Neural progenitor cell (in vitro differentiated cells): ENCODE results near the gene CYP1A2. TPM values are rescaled to one million over a fixed set of nuclear protein-coding genes. Genes with fewer than 3 reads are reported as not detected.

Experiments
- DNase-seq: peaks from one replicate; pipeline ENCODE4 v3.0.0-alpha.2; 2016; ENCODE audit warnings: low spot score
- H2AFZ ChIP-seq: fragments of 200-600 bp; sonication (generic); replicated peaks from 2 replicates; pipeline ENCODE4 v1.6.1; 2016; ENCODE audit warnings: antibody characterized with exemption
- H3F3A ChIP-seq: fragments of 200-600 bp; sonication (generic); 2 replicates; pipeline ENCODE4 v1.6.1; 2016; ENCODE audit warnings: antibody characterized with exemption, low read depth
- H3K27ac ChIP-seq: fragments of 200-600 bp; sonication (generic); 2 replicates; pipeline ENCODE4 v1.5.1; 2016; ENCODE audit warnings: mild to moderate bottlenecking
- H3K27me3 ChIP-seq: fragments of 200-600 bp; sonication (generic); 2 replicates; pipeline ENCODE4 v1.6.1; 2016; ENCODE audit warnings: mild to moderate bottlenecking, moderate library complexity
- H3K36me3 ChIP-seq: fragments of 200-600 bp; sonication (generic); 2 replicates; pipeline ENCODE4 v1.5.1; 2016
- H3K4me1 ChIP-seq: fragments of 200-600 bp; sonication (generic); 2 replicates; pipeline ENCODE4 v1.6.1; 2016; ENCODE audit warnings: mixed run types
- H3K4me2 ChIP-seq: fragments of 200-600 bp; sonication (generic); 2 replicates; pipeline ENCODE4 v1.6.1; 2016
- H3K4me3 ChIP-seq: fragments of 200-600 bp; sonication (generic); 2 replicates; pipeline ENCODE4 v1.5.1; 2016
- H3K79me2 ChIP-seq: fragments of 200-600 bp; sonication (generic); 2 replicates; pipeline ENCODE4 v1.6.1; 2016; ENCODE audit warnings: low read depth
- H3K9ac ChIP-seq: fragments of 200-600 bp; sonication (generic); 2 replicates; pipeline ENCODE4 v1.6.1; 2016
- H3K9me3 ChIP-seq: fragments of 200-600 bp; sonication (generic); 2 replicates; pipeline ENCODE4 v1.5.1; 2016; ENCODE audit warnings: low read depth
- H4K20me1 ChIP-seq: fragments of 200-600 bp; sonication (generic); 2 replicates; pipeline ENCODE4 v1.6.1; 2016; ENCODE audit warnings: low read depth
- H3K27ac Mint-ChIP-seq: 3 replicates; pipeline ENCODE4 v1.8.0; 2021; ENCODE audit warnings: mixed read lengths
- H3K27me3 Mint-ChIP-seq: 2 replicates; pipeline ENCODE4 v1.8.0; 2022; ENCODE audit warnings: low read depth, mild to moderate bottlenecking, inconsistent platforms, moderate library complexity, mixed read lengths; ENCODE audit not compliant: insufficient read depth
- H3K36me3 Mint-ChIP-seq: 3 replicates; pipeline ENCODE4 v1.8.0; 2021; ENCODE audit warnings: mixed read lengths
- H3K4me1 Mint-ChIP-seq: 3 replicates; pipeline ENCODE4 v1.8.0; 2021; ENCODE audit warnings: mixed read lengths
- H3K4me3 Mint-ChIP-seq: 3 replicates; pipeline ENCODE4 v1.8.0; 2021; ENCODE audit warnings: mild to moderate bottlenecking, moderate library complexity, mixed read lengths
- H3K9me3 Mint-ChIP-seq: 3 replicates; pipeline ENCODE4 v1.8.0; 2020; ENCODE audit warnings: mixed read lengths
- CTCF ChIP-seq: fragments of 200-600 bp; sonication (generic); IDR thresholded peaks from 2 replicates; pipeline ENCODE4 v1.5.1; 2017; ENCODE audit warnings: antibody characterized with exemption, mild to moderate bottlenecking
- EZH2 ChIP-seq: fragments of 200-600 bp; sonication (generic); IDR thresholded peaks from 2 replicates; pipeline ENCODE4 v1.6.1; 2017; ENCODE audit warnings: antibody characterized with exemption, mild to moderate bottlenecking, moderate library complexity
- EZH2phosphoT487 ChIP-seq: fragments of 200-600 bp; sonication (generic); IDR thresholded peaks from 2 replicates; pipeline ENCODE4 v1.6.1; 2017; ENCODE audit warnings: antibody characterized with exemption
- total RNA-seq: library from RNA; depleted of rRNA; stranded (reverse); fragments of >200 nt; gene quantifications from 2 replicates; pipeline ENCODE4 v1.2.3, GENCODE V29; 2015; ENCODE audit warnings: low replicate concordance

Gene CYP1A2
- total RNA-seq, 1 donor from 2014 or later, result not detected

GRCh38 chr15:74754593-74755215, 6.1 kb downstream of the CYP1A2 start:
- no peak overlapping the region for H3K9ac ChIP-seq
- no peak for DNase-seq

GRCh38 chr15:74758736-74759135, 10.1 kb downstream of the CYP1A2 start:
- Histone ChIP-seq H3K4me2 (no peak overlapping the region), H3K9ac (no peak overlapping the region), H3K27ac (no peak overlapping the region), H3K4me1 (no peaks in the 10 kb centered on the region), H3K36me3 (no peaks in the 10 kb centered on the region), H3K4me3 (no peak overlapping the region), H3F3A (peaks cover 23% of the 10 kb centered on the region), H3K9me3 (no peaks in the 10 kb centered on the region), H4K20me1 (no peaks in the 10 kb centered on the region), H3K27me3 (peaks cover 45% of the 10 kb centered on the region), H2AFZ (no peak overlapping the region), H3K79me2 (no peaks in the 10 kb centered on the region)
- H3K27me3 Mint-ChIP-seq, result peaks cover 19% of the 10 kb centered on the region
- H3K4me3 Mint-ChIP-seq, result no peak overlapping the region
- TF ChIP-seq EZH2phosphoT487 (no peak), CTCF (no peak), EZH2 (no peak)
- no peak overlapping the region for H3K27ac Mint-ChIP-seq
- H3K4me1 Mint-ChIP-seq, result peaks cover 16% of the 10 kb centered on the region
- no peak for DNase-seq
- no peaks in the 10 kb centered on the region for H3K36me3 Mint-ChIP-seq
- H3K9me3 Mint-ChIP-seq, result no peaks in the 10 kb centered on the region

More at GRCh38 chr15:74754593-74755215, 6.1 kb downstream of the CYP1A2 start:
- Histone ChIP-seq H3K9me3 (no peaks in the 10 kb centered on the region), H3K36me3 (no peaks in the 10 kb centered on the region), H3K4me2 (no peak overlapping the region), H3K79me2 (no peaks in the 10 kb centered on the region), H3K4me3 (no peak overlapping the region), H3F3A (peaks cover 5% of the 10 kb centered on the region), H3K27me3 (peaks cover 85% of the 10 kb centered on the region), H3K27ac (no peak overlapping the region), H4K20me1 (peaks cover 27% of the 10 kb centered on the region), H3K4me1 (peaks cover 12% of the 10 kb centered on the region), H2AFZ (no peak overlapping the region)
- no peak overlapping the region for H3K27ac Mint-ChIP-seq
- H3K9me3 Mint-ChIP-seq, result no peaks in the 10 kb centered on the region
- peaks cover 16% of the 10 kb centered on the region for H3K27me3 Mint-ChIP-seq
- H3K4me1 Mint-ChIP-seq, result peaks cover 5% of the 10 kb centered on the region
- no peak for TF ChIP-seq CTCF
- no peak for TF ChIP-seq EZH2
- TF ChIP-seq EZH2phosphoT487, result no peak
- H3K4me3 Mint-ChIP-seq, result no peak overlapping the region
- H3K36me3 Mint-ChIP-seq, result no peaks in the 10 kb centered on the region

GRCh38 chr15:74762791-74763150, 14.1 kb downstream of the CYP1A2 start:
- H3K27ac ChIP-seq, result no peak overlapping the region
- TF ChIP-seq EZH2, result no peak
- TF ChIP-seq EZH2phosphoT487, result no peak
- no peak for TF ChIP-seq CTCF
- no peak overlapping the region for H3K4me3 ChIP-seq
- no peaks in the 10 kb centered on the region for H3K79me2 ChIP-seq
- H4K20me1 ChIP-seq, result no peaks in the 10 kb centered on the region
- H3K4me1 Mint-ChIP-seq, result peaks cover 18% of the 10 kb centered on the region
- H3K9me3 Mint-ChIP-seq, result no peaks in the 10 kb centered on the region
- H3K4me2 ChIP-seq, result no peak overlapping the region
- H3K9ac ChIP-seq, result no peak overlapping the region
- peaks cover 23% of the 10 kb centered on the region for H3F3A ChIP-seq
- no peak for DNase-seq
- H3K4me1 ChIP-seq, result no peaks in the 10 kb centered on the region
- no peak overlapping the region for H3K4me3 Mint-ChIP-seq
- peaks cover 13% of the 10 kb centered on the region for H3K27me3 Mint-ChIP-seq
- no peaks in the 10 kb centered on the region for H3K36me3 Mint-ChIP-seq
- no peaks in the 10 kb centered on the region for H3K36me3 ChIP-seq
- no peak overlapping the region for H3K27ac Mint-ChIP-seq
- peaks cover 11% of the 10 kb centered on the region for H3K27me3 ChIP-seq
- H2AFZ ChIP-seq, result peak overlapping the region; percentile 28
- no peaks in the 10 kb centered on the region for H3K9me3 ChIP-seq
